GM12874 (cell line): ENCODE data around the gene LHFPL2.

ENCODE experiments used
- CTCF ChIP-seq: IDR thresholded peaks from 2 replicates; pipeline ENCODE4 v1.5.1; 2011; ENCODE audit warnings: low read depth, mild to moderate bottlenecking, control low read depth, low read length, moderate library complexity; ENCODE audit not compliant: insufficient read depth

The LHFPL2 gene

GRCh38 chr5:78467752-78468357 is 180.7 kb downstream of the LHFPL2 start:
- TF ChIP-seq CTCF, result peak; percentile 55

- no peak for TF ChIP-seq CTCF
These were observed 181.4 kb downstream of the LHFPL2 start for GRCh38 chr5:78467140-78467539.

- TF ChIP-seq CTCF, result no peak
These were observed 189.7 kb downstream of the LHFPL2 start for GRCh38 chr5:78458843-78459242.

- TF ChIP-seq CTCF, result no peak
These were observed 199.5 kb downstream of the LHFPL2 start for GRCh38 chr5:78449103-78449502.

- TF ChIP-seq CTCF, result no peak
These were observed 200.7 kb downstream of the LHFPL2 start for GRCh38 chr5:78447775-78448424.
